ENCODE data around the gene TRANK1.
"Not testable (repeated sequence)": the region's sequence is repeated elsewhere in the genome, so short reads cannot be mapped to it uniquely, and the experiment has no call there.

Gene TRANK1

DNA sequence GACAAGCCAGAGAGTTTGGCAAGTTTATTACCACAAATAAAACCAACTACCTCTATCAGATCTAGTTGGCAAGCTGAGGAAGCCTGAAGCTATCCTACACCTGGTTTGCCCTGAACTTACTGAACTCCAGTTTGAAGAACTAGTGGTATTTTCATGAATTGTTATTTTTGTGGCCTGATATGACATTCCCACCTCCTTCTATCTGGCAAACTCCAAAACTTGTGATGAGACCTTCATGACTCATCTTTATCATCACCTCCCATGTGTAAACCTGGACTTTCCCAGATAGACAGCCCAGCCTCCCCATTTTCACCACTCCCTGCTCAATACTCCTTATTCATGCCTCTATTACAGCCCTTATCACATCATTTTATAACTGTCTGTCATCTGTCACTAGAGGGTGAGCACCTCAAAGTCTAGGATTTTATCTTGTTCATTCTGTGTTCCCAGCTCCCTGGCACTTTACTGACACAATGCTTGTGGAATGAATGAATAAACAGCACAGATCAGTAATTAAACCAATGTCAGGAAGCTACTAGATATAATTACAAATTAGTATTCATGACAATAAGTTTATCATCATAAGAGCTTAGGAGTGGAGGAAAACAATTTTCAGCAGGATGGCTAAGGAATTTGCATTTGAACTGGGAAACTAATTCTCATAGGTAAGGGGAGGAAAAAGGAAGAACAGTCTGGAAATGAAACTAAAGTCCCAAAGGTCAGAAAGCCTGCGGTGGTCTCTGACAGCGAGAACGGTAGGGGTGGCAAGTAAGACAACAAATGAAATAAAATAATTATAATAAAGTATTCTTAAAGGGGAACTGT is 13.2 kb upstream of the TRANK1 start:
- H3K4me1 ChIP-seq (ENCODE audit: control insufficient read depth, insufficient read depth, low read length, poor library complexity, severe bottlenecking), result no peaks in the 10 kb centered on the region
- H3K9me3 ChIP-seq (ENCODE audit: control insufficient read depth, low read length), result no peaks in the 10 kb centered on the region
- DNase-seq, result no peak
- H3K4me3 ChIP-seq (ENCODE audit: insufficient read depth, low read depth, low read length, poor library complexity, severe bottlenecking), result no peak overlapping the region
- no peaks in the 10 kb centered on the region for H3K36me3 ChIP-seq (ENCODE audit: control insufficient read depth, insufficient read depth, low read length)
- no peaks in the 10 kb centered on the region for H3K27me3 ChIP-seq (replicated peaks; ENCODE audit: control insufficient read depth, insufficient read depth, low read length, poor library complexity, severe bottlenecking)
- H3K27ac ChIP-seq (ENCODE audit: insufficient read depth, low read length, poor library complexity, severe bottlenecking), result peak overlapping the region; percentile 4

DNA sequence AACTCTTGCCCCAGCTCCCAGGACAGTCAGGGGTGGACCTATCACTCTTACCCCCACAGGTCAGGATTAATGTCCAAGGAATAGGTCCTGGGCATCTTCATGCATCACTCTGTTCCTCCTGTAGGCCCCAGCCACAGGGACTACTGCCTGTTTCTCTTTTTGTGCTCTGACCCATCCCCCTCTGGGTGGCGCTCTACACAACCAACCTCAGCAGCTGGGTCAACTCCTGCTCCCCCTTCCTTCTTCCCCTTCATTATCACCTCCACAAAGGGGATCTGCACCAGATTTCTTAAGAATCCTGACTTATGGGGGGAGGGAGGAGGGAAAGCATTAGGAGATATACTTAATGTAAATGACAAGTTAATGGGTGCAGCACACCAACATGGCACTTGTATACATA is 12.2 kb upstream of the TRANK1 start:
- Histone ChIP-seq H3K27me3 (replicated peaks; ENCODE audit: control insufficient read depth, insufficient read depth, low read length, poor library complexity, severe bottlenecking) (no peaks in the 10 kb centered on the region), H3K4me3 (ENCODE audit: insufficient read depth, low read depth, low read length, poor library complexity, severe bottlenecking) (no peak overlapping the region), H3K27ac (ENCODE audit: insufficient read depth, low read length, poor library complexity, severe bottlenecking) (no peak overlapping the region), H3K4me1 (ENCODE audit: control insufficient read depth, insufficient read depth, low read length, poor library complexity, severe bottlenecking) (no peaks in the 10 kb centered on the region), H3K36me3 (ENCODE audit: control insufficient read depth, insufficient read depth, low read length) (no peaks in the 10 kb centered on the region), H3K9me3 (ENCODE audit: control insufficient read depth, low read length) (no peaks in the 10 kb centered on the region)
- DNase-seq, result no peak

DNA sequence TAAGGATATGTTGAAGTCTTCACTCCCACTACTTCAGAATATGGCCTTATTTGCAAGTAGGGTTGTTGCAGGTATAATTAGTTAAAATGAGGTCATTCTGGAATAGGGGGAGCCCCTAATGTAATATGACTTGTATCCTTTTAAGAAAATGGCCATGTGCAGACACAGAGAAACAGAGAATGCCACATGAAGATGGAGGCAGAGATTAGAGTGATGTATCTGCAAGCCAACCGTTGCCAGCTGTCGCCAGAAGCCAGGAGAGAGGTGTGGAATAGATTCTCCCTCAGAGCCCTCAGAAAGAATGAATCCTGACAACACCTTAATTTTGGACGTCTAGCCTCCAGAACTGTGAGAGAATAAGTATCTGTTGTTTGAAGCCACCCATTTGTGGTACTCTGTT is 11.3 kb upstream of the TRANK1 start:
- H3K27ac ChIP-seq (ENCODE audit: insufficient read depth, low read length, poor library complexity, severe bottlenecking), result no peak overlapping the region
- H3K36me3 ChIP-seq (ENCODE audit: control insufficient read depth, insufficient read depth, low read length), result no peaks in the 10 kb centered on the region
- DNase-seq, result no peak
- H3K4me3 ChIP-seq (ENCODE audit: insufficient read depth, low read depth, low read length, poor library complexity, severe bottlenecking), result no peak overlapping the region
- H3K4me1 ChIP-seq (ENCODE audit: control insufficient read depth, insufficient read depth, low read length, poor library complexity, severe bottlenecking), result no peaks in the 10 kb centered on the region
- H3K9me3 ChIP-seq (ENCODE audit: control insufficient read depth, low read length), result no peaks in the 10 kb centered on the region
- no peaks in the 10 kb centered on the region for H3K27me3 ChIP-seq (replicated peaks; ENCODE audit: control insufficient read depth, insufficient read depth, low read length, poor library complexity, severe bottlenecking)

DNA sequence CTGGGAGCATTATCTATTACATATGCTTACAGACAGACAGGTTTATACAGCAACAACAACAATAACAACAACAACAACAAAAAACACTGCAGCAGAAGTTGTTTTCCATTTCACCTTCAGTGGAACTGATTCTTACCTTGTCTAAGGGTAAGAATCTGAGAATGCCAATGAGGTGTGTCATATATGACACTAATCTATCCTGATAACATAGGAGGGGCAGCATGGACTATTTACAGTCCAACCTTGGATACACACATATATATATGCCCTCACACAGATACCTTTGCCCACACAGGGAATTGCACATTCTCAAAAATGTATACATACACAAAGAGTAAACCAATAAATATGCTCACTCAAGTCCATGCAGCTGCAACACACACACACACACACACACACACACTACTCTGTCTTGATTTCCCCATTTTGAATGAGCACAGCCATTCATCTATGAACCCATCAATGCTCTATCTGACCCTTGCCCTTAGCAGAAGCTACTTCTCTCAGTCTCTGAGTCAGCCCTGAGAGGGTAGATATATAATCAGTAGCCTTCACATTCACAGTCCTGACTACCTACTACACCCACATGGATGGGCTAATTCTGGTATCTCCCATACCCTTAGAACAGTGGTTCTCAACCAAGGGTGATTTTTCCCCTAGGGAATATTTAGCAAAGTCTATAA is 9.7 kb upstream of the TRANK1 start:
- no peaks in the 10 kb centered on the region for H3K27me3 ChIP-seq (replicated peaks; ENCODE audit: control insufficient read depth, insufficient read depth, low read length, poor library complexity, severe bottlenecking)
- H3K36me3 ChIP-seq (ENCODE audit: control insufficient read depth, insufficient read depth, low read length), result no peaks in the 10 kb centered on the region
- no peaks in the 10 kb centered on the region for H3K9me3 ChIP-seq (ENCODE audit: control insufficient read depth, low read length)
- H3K4me3 ChIP-seq (ENCODE audit: insufficient read depth, low read depth, low read length, poor library complexity, severe bottlenecking), result no peak overlapping the region
- DNase-seq, result no peak
- H3K4me1 ChIP-seq (ENCODE audit: control insufficient read depth, insufficient read depth, low read length, poor library complexity, severe bottlenecking), result no peaks in the 10 kb centered on the region
- H3K27ac ChIP-seq (ENCODE audit: insufficient read depth, low read length, poor library complexity, severe bottlenecking), result no peak overlapping the region

DNA sequence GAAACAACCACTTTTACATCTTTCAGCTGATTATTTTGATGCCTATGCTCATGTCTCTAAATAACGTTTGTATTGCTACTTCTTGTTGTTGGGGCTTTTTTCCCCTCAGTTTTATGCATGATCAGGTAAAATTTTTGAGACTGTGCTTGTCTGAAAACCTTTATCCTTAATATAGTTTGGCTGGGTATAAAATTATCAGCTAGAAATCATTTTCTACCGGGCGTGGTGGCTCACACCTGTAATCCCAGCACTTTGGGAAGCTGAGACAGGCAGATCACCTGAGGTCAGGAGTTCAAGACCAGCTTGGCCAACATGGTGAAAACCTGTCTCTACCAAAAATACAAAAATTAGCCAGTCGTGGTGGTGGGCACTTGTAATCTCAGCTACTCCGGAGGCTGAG is 3.0 kb upstream of the TRANK1 start:
- H3K4me3 ChIP-seq (ENCODE audit: insufficient read depth, low read depth, low read length, poor library complexity, severe bottlenecking); DNase-seq; H3K9me3 ChIP-seq (ENCODE audit: control insufficient read depth, low read length); H3K27me3 ChIP-seq (replicated peaks; ENCODE audit: control insufficient read depth, insufficient read depth, low read length, poor library complexity, severe bottlenecking); H3K4me1 ChIP-seq (ENCODE audit: control insufficient read depth, insufficient read depth, low read length, poor library complexity, severe bottlenecking); H3K36me3 ChIP-seq (ENCODE audit: control insufficient read depth, insufficient read depth, low read length); H3K27ac ChIP-seq (ENCODE audit: insufficient read depth, low read length, poor library complexity, severe bottlenecking): not testable (repeated sequence)

- H3K4me1 ChIP-seq (ENCODE audit: control insufficient read depth, insufficient read depth, low read length, poor library complexity, severe bottlenecking), result peaks cover 7% of the 10 kb centered on the region
- H3K27ac ChIP-seq (ENCODE audit: insufficient read depth, low read length, poor library complexity, severe bottlenecking), result peak overlapping the region; percentile 68
- no peaks in the 10 kb centered on the region for H3K27me3 ChIP-seq (replicated peaks; ENCODE audit: control insufficient read depth, insufficient read depth, low read length, poor library complexity, severe bottlenecking)
- no peak for DNase-seq
- no peaks in the 10 kb centered on the region for H3K9me3 ChIP-seq (ENCODE audit: control insufficient read depth, low read length)
- H3K36me3 ChIP-seq (ENCODE audit: control insufficient read depth, insufficient read depth, low read length), result no peaks in the 10 kb centered on the region
- peak overlapping the region; percentile 86 for H3K4me3 ChIP-seq (ENCODE audit: insufficient read depth, low read depth, low read length, poor library complexity, severe bottlenecking)
These were observed 603 bp upstream of the TRANK1 start for GRCh38 chr3:36945333-36945980.

DNA sequence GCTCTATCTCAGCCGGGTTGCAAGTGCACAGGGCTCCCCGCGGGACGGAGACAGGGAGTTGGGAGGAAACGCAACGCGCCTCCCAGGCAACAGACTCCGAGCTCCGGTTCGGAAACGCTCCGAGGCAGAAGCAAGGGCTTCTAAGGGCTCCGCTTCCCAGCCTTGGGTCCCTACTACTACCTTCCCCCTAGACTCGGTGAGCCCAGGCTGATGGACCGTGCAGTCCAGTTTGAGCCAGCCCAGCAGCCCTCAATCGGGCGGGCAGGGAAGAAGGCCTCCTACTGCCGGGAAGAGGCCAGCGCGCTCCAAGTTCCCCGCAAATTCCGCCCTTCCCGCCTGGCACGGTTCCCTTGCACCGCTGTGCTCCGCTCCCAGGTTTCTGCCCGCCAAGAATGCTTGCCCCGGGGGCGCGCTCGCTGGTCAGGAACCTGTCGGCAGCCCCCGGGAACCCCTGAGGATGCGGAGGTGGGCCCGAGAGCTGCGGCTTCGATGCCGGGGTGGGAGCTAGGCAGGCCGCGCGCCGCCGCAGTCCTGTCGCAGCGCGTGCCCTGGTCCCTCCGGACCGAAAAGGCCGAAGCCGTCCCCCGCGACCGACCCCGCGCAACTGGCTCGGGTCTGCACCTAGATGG is 728 bp downstream of the TRANK1 start:
- no peaks in the 10 kb centered on the region for H3K27me3 ChIP-seq (replicated peaks; ENCODE audit: control insufficient read depth, insufficient read depth, low read length, poor library complexity, severe bottlenecking)
- no peaks in the 10 kb centered on the region for H3K9me3 ChIP-seq (ENCODE audit: control insufficient read depth, low read length)
- peaks cover 7% of the 10 kb centered on the region for H3K4me1 ChIP-seq (ENCODE audit: control insufficient read depth, insufficient read depth, low read length, poor library complexity, severe bottlenecking)
- H3K27ac ChIP-seq (ENCODE audit: insufficient read depth, low read length, poor library complexity, severe bottlenecking), result peak overlapping the region; percentile 68
- peak overlapping the region; percentile 86 for H3K4me3 ChIP-seq (ENCODE audit: insufficient read depth, low read depth, low read length, poor library complexity, severe bottlenecking)
- DNase-seq, result no peak
- H3K36me3 ChIP-seq (ENCODE audit: control insufficient read depth, insufficient read depth, low read length), result no peaks in the 10 kb centered on the region

GRCh38 chr3:36943601-36944000 is 1.3 kb downstream of the TRANK1 start:
- H3K4me3 ChIP-seq (ENCODE audit: insufficient read depth, low read depth, low read length, poor library complexity, severe bottlenecking), result peak overlapping the region; percentile 86
- no peaks in the 10 kb centered on the region for H3K27me3 ChIP-seq (replicated peaks; ENCODE audit: control insufficient read depth, insufficient read depth, low read length, poor library complexity, severe bottlenecking)
- no peak overlapping the region for H3K27ac ChIP-seq (ENCODE audit: insufficient read depth, low read length, poor library complexity, severe bottlenecking)
- H3K36me3 ChIP-seq (ENCODE audit: control insufficient read depth, insufficient read depth, low read length), result no peaks in the 10 kb centered on the region
- H3K9me3 ChIP-seq (ENCODE audit: control insufficient read depth, low read length), result no peaks in the 10 kb centered on the region
- DNase-seq, result no peak
- H3K4me1 ChIP-seq (ENCODE audit: control insufficient read depth, insufficient read depth, low read length, poor library complexity, severe bottlenecking), result peaks cover 7% of the 10 kb centered on the region

- Histone ChIP-seq H3K27ac (ENCODE audit: insufficient read depth, low read length, poor library complexity, severe bottlenecking) (no peak overlapping the region), H3K9me3 (ENCODE audit: control insufficient read depth, low read length) (no peaks in the 10 kb centered on the region), H3K36me3 (ENCODE audit: control insufficient read depth, insufficient read depth, low read length) (no peaks in the 10 kb centered on the region), H3K27me3 (replicated peaks; ENCODE audit: control insufficient read depth, insufficient read depth, low read length, poor library complexity, severe bottlenecking) (no peaks in the 10 kb centered on the region), H3K4me3 (ENCODE audit: insufficient read depth, low read depth, low read length, poor library complexity, severe bottlenecking) (no peak overlapping the region), H3K4me1 (ENCODE audit: control insufficient read depth, insufficient read depth, low read length, poor library complexity, severe bottlenecking) (peaks cover 7% of the 10 kb centered on the region)
- DNase-seq, result no peak
These were observed 2.1 kb downstream of the TRANK1 start for GRCh38 chr3:36942638-36943248.

Measured in effector memory CD4-positive, alpha-beta T cell (primary cell).